Measurements from ENCODE around the gene PSMD13. TPM values are rescaled to one million over a fixed set of nuclear protein-coding genes. Genes with fewer than 3 reads are reported as not detected.

Gene PSMD13
- total and polyA plus RNA-seq, 2 of the 4 experiments (the other 2 are of a cell fraction), result 177 to 217 TPM

- no peak for TF ChIP-seq RCOR1 (IDR thresholded peaks at IDR 0.05; ENCODE audit: insufficient replicate concordance, low read length)
Measured at GRCh38 chr11:221998-222789, 14.6 kb upstream of the PSMD13 start (continued).

GRCh38 chr11:223026-223789 is 13.6 kb upstream of the PSMD13 start:
- no peak overlapping the region; the same call in 1 of the 2 replicates for H4K91ac ChIP-seq (ENCODE audit: insufficient read depth, low read depth, low read length)
- no peak for TF ChIP-seq CEBPB (IDR thresholded peaks at IDR 0.05; ENCODE audit: low read depth, low read length)
- TF ChIP-seq, protein P1, sequence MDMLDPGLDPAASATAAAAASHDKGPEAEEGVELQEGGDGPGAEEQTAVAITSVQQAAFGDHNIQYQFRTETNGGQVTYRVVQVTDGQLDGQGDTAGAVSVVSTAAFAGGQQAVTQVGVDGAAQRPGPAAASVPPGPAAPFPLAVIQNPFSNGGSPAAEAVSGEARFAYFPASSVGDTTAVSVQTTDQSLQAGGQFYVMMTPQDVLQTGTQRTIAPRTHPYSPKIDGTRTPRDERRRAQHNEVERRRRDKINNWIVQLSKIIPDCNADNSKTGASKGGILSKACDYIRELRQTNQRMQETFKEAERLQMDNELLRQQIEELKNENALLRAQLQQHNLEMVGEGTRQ (IDR thresholded peaks at IDR 0.05; ENCODE audit: low read depth, low read length), result no peak
- TF ChIP-seq MAZ (IDR thresholded peaks at IDR 0.05; ENCODE audit: borderline replicate concordance, low read depth, low read length), result no peak
- no peak for TF ChIP-seq MXI1 (IDR thresholded peaks at IDR 0.05; ENCODE audit: borderline replicate concordance, low read depth, low read length)
- dilution Hi-C loops (cut with HindIII; ENCODE audit: low sequenced_read_pairs, unreplicated experiment) (no loop called here), intact Hi-C loops (cut with micrococcal nuclease) (no loop called here), in situ Hi-C loops (cut with MboI; ENCODE audit: low sequenced_read_pairs) (loop anchor here (10.0 kb wide), 1 partner anchor 62 kb away; the partner anchor contains the start of gene PGGHG)
- BruUV-seq (replicated peaks), result no TSS peak
- 55% methylated on average over 10 of the region's 16 CpGs; no CpG with 5 or more reads in 1 of the 2 experiments for WGBS, 2 experiments (ENCODE audit: extremely low coverage in 2 of 2, insufficient read length in 1 of 2)
- H2BK120ac ChIP-seq (ENCODE audit: low read depth, low read length), result no peak overlapping the region
- no peak overlapping the region for H3K27ac ChIP-seq (ENCODE audit: insufficient read depth, low read length)
- DNase-seq (peak; percentile 56), ATAC-seq (ENCODE audit: low read depth) (peak; percentile 61)
- peaks cover 16% of the 10 kb centered on the region for H3K36me3 ChIP-seq (ENCODE audit: control insufficient read depth, insufficient read depth, low read length)
- no peak overlapping the region for H4K5ac ChIP-seq (ENCODE audit: low read depth, low read length)
- no peaks in the 10 kb centered on the region for H3K9me1 ChIP-seq (ENCODE audit: insufficient read depth, low read length)
- no peak overlapping the region for H2BK15ac ChIP-seq (ENCODE audit: low read depth, low read length)
- no peak overlapping the region for H3K4ac ChIP-seq (ENCODE audit: low read depth, low read length)
- H3K18ac ChIP-seq (ENCODE audit: low read depth, low read length), result no peak overlapping the region
- H4K8ac ChIP-seq (ENCODE audit: low read depth in 2 of 2, low read length in 2 of 2), result no peak overlapping the region
- H3K27me3 ChIP-seq (ENCODE audit: control insufficient read depth, insufficient read depth, low read length), result no peaks in the 10 kb centered on the region
- no peak overlapping the region for H3K9ac ChIP-seq (ENCODE audit: low read depth, low read length)
- no peak overlapping the region for H2AK9ac ChIP-seq (replicated peaks; ENCODE audit: low read depth, low read length, poor library complexity)
- H2AK5ac ChIP-seq (ENCODE audit: low read depth, low read length), result no peak overlapping the region
- ChIA-PET CTCF (no interaction called here), POLR2A (ENCODE audit: unreplicated experiment) (no interaction called here)
- H3K56ac ChIP-seq (ENCODE audit: extremely low read depth, insufficient read depth, low read length), result no peak overlapping the region
- peaks cover 8 to 22% of the 10 kb centered on the region in 2 experiments; a peak in 3 of 4 replicates for H3K79me1 ChIP-seq (ENCODE audit: low read depth in 1 of 2, low read length in 2 of 2)
- peaks cover 3% of the 10 kb centered on the region; the same call in 1 of the 2 replicates for H3K4me1 ChIP-seq (ENCODE audit: control insufficient read depth, insufficient read depth, low read length)
- no peaks in the 10 kb centered on the region for H3K9me3 ChIP-seq (ENCODE audit: control insufficient read depth, insufficient read depth, low read length)
- no peak overlapping the region for H2AFZ ChIP-seq (replicated peaks; ENCODE audit: low read length, poor library complexity)
- no peak overlapping the region for H3K23ac ChIP-seq (ENCODE audit: low read depth, low read length)
- H3K14ac ChIP-seq (replicated peaks; ENCODE audit: low read depth, low read length), result no peak overlapping the region
- no peak overlapping the region for H3K4me2 ChIP-seq (ENCODE audit: low read depth, low read length)
- H2BK20ac ChIP-seq (ENCODE audit: low read depth, low read length), result no peak overlapping the region
- no peak overlapping the region for H2BK5ac ChIP-seq (ENCODE audit: low read depth, low read length, poor library complexity, severe bottlenecking)
- H3K4me3 ChIP-seq (ENCODE audit: insufficient read depth, low read depth, low read length), result no peak overlapping the region
- H4K20me1 ChIP-seq (ENCODE audit: insufficient read depth, low read length), result peaks cover 3% of the 10 kb centered on the region; the same call in 1 of the 2 replicates
